MCF 10A (cell line): ENCODE measurements around the gene RAB43. TPM values are rescaled to one million over a fixed set of nuclear protein-coding genes. Genes with fewer than 3 reads are reported as not detected.

Source experiments
- BruUV-seq: library from RNA; stranded (reverse); fragments of 400-500 nt; replicated peaks from 2 replicates; lab custom pipeline; 2021; lab: Mats Ljungman, UMichigan
- CTCF ChIA-PET: fragments of 300-600 bp; sonication (Branson Sonifier 250); formaldehyde crosslinking; extraction: SDS; loops from one replicate; lab custom pipeline; 2021; ENCODE audit warnings: antibody characterized with exemption, inconsistent platforms; lab: Yijun Ruan, JAX
- POLR2A ChIA-PET: fragments of 300-600, 350-650 bp; sonication (Branson Sonifier 250); formaldehyde crosslinking; extraction: SDS; loops from one replicate; lab custom pipeline; 2020; ENCODE audit warnings: antibody characterized with exemption, inconsistent platforms; lab: Yijun Ruan, JAX
- DNase-seq: peaks from one replicate; pipeline ENCODE4 v3.0.0-alpha.2; 2018; ENCODE audit not compliant: unreplicated experiment
- H3K27ac Mint-ChIP-seq: one replicate; pipeline ENCODE4 v1.8.0; 2022; ENCODE audit warnings: mild to moderate bottlenecking, low read depth, mixed read lengths; ENCODE audit not compliant: unreplicated experiment
- H3K27me3 Mint-ChIP-seq: one replicate; pipeline ENCODE4 v1.8.0; 2022; ENCODE audit warnings: mixed read lengths; ENCODE audit not compliant: insufficient read depth, unreplicated experiment
- H3K36me3 Mint-ChIP-seq: one replicate; pipeline ENCODE4 v1.8.0; 2022; ENCODE audit warnings: mild to moderate bottlenecking, moderate library complexity, mixed read lengths; ENCODE audit not compliant: insufficient read depth, unreplicated experiment
- H3K4me1 Mint-ChIP-seq: one replicate; pipeline ENCODE4 v1.8.0; 2022; ENCODE audit warnings: mixed read lengths; ENCODE audit not compliant: insufficient read depth, unreplicated experiment
- H3K4me3 Mint-ChIP-seq: one replicate; pipeline ENCODE4 v1.8.0; 2022; ENCODE audit warnings: mild to moderate bottlenecking, moderate library complexity, mixed read lengths; ENCODE audit not compliant: unreplicated experiment
- H3K9me3 Mint-ChIP-seq: one replicate; pipeline ENCODE4 v1.8.0; 2022; ENCODE audit warnings: mixed read lengths; ENCODE audit not compliant: unreplicated experiment
- intact Hi-C: fragments of 100-400 bp; cut with micrococcal nuclease; formaldehyde crosslinking; loops from 2 replicates; pipeline ENCODE4 v1.14.1; 2022
- total RNA-seq: library from RNA; stranded (reverse); gene quantifications from 2 replicates; pipeline ENCODE4 v1.2.3, GENCODE V29; 2022
- TF ChIP-seq, protein P1 (sequence below): fragments of 200-600 bp; IDR thresholded peaks from one replicate; pipeline ENCODE4 v1.8.0; 2022; ENCODE audit warnings: antibody characterized with exemption, mild to moderate bottlenecking; ENCODE audit not compliant: unreplicated experiment

The RAB43 gene
- total RNA-seq, 1 experiment from 2014 or later, result 18.9 TPM

DNA sequence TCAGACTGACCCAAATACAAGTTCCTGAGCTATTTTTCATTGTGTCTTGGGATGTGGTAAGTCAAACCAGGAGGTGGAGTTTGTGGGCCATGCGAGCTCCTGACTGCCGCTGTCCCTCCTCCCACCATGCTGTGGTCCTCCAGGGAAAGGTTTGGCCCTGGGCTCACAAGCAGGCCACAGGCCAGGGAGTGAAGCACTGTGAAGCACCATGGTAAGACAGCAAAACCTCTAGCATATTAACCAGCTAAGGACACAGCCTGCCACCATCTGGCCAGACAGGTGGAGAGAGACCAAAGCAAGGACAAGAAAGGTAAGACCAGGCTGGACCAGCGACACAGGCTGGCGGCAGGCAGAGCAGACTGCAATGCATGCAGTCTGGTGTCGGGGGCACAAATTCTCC is 15.3 kb downstream of the RAB43 start:
- no peak overlapping the region for H3K4me3 Mint-ChIP-seq
- no TSS peak for BruUV-seq
- no peaks in the 10 kb centered on the region for H3K9me3 Mint-ChIP-seq
- H3K36me3 Mint-ChIP-seq, result peaks cover 43% of the 10 kb centered on the region
- H3K27me3 Mint-ChIP-seq, result no peaks in the 10 kb centered on the region
- intact Hi-C loops, result no loop called here
- no peak for DNase-seq
- H3K27ac Mint-ChIP-seq, result no peak overlapping the region
- peaks cover 13% of the 10 kb centered on the region for H3K4me1 Mint-ChIP-seq
- TF ChIP-seq, protein P1, sequence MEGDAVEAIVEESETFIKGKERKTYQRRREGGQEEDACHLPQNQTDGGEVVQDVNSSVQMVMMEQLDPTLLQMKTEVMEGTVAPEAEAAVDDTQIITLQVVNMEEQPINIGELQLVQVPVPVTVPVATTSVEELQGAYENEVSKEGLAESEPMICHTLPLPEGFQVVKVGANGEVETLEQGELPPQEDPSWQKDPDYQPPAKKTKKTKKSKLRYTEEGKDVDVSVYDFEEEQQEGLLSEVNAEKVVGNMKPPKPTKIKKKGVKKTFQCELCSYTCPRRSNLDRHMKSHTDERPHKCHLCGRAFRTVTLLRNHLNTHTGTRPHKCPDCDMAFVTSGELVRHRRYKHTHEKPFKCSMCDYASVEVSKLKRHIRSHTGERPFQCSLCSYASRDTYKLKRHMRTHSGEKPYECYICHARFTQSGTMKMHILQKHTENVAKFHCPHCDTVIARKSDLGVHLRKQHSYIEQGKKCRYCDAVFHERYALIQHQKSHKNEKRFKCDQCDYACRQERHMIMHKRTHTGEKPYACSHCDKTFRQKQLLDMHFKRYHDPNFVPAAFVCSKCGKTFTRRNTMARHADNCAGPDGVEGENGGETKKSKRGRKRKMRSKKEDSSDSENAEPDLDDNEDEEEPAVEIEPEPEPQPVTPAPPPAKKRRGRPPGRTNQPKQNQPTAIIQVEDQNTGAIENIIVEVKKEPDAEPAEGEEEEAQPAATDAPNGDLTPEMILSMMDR, result no peak
- CTCF ChIA-PET, result interaction anchor here (1.2 to 3.9 kb wide), 2 partner anchors 12 to 136 kb away, joined by 3 to 22 read pairs; no protein-coding TSS in a partner anchor
- POLR2A ChIA-PET, result no interaction called here

DNA sequence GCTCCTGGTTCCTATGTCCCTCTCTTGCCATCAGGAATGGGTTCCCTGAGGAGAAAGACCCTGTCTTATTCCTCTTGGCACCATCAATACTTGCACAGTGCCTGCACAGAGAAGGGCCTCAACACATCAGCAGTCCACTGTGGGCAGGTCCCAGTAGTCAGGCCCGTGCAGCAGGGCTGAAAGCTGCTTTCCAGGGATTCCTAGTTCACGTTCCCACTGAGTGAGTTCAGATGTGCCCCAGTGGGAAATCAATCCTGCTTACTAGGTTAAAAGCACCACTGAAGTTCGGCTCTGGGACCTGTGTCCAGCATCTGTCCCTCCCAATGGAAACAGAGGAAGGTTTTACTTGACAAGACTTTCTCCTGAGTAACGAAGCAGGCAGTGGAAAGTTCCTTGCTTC is 15.7 kb downstream of the RAB43 start:
- intact Hi-C loops, result no loop called here
- TF ChIP-seq, protein P1, result no peak
- H3K36me3 Mint-ChIP-seq, result peaks cover 43% of the 10 kb centered on the region
- H3K27ac Mint-ChIP-seq, result no peak overlapping the region
- BruUV-seq, result no TSS peak
- ChIA-PET CTCF (interaction anchor here (3.9 kb wide), 1 partner anchor 135 kb away, joined by 22 read pairs; no protein-coding TSS in a partner anchor), POLR2A (no interaction called here)
- H3K27me3 Mint-ChIP-seq, result no peaks in the 10 kb centered on the region
- H3K9me3 Mint-ChIP-seq, result no peaks in the 10 kb centered on the region
- DNase-seq, result no peak
- H3K4me3 Mint-ChIP-seq, result no peak overlapping the region
- peaks cover 13% of the 10 kb centered on the region for H3K4me1 Mint-ChIP-seq

DNA sequence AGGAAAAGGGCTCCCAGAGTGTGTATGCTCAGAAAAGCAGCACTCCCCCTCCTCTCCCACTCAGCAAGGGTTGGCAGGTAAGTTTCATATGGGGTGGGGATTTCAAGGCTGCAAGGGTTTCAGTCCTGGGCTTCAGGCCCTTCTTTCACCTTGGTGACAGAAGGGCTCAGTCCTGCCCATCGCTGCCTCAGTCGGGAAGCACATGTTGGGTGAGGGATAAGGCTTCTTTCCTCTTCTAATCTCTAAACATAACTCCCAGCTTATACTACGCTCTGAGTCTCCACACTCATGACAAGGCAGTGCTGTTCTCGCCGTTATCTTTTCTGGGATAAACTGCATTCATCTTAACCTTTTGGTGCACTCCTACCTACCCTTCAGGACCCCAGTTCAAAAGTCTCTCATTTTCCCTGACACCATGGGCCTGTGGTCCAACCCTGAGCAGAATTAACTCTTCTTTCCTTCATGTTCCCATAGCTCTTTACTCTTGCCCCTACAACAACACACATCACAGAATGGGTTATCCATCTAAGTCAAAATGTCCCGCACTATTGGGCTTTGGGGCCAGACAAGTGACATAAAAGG is 17.0 kb downstream of the RAB43 start:
- no TSS peak for BruUV-seq
- ChIA-PET POLR2A (no interaction called here), CTCF (interaction anchor here (1.2 kb wide), 1 partner anchor 135 kb away, joined by 3 read pairs; no protein-coding TSS in a partner anchor)
- no peaks in the 10 kb centered on the region for H3K9me3 Mint-ChIP-seq
- TF ChIP-seq, protein P1, result no peak
- no peak overlapping the region for H3K4me3 Mint-ChIP-seq
- H3K4me1 Mint-ChIP-seq, result peaks cover 7% of the 10 kb centered on the region
- intact Hi-C loops, result no loop called here
- H3K27me3 Mint-ChIP-seq, result no peaks in the 10 kb centered on the region
- H3K36me3 Mint-ChIP-seq, result peaks cover 40% of the 10 kb centered on the region
- H3K27ac Mint-ChIP-seq, result no peak overlapping the region
- DNase-seq, result no peak

DNA sequence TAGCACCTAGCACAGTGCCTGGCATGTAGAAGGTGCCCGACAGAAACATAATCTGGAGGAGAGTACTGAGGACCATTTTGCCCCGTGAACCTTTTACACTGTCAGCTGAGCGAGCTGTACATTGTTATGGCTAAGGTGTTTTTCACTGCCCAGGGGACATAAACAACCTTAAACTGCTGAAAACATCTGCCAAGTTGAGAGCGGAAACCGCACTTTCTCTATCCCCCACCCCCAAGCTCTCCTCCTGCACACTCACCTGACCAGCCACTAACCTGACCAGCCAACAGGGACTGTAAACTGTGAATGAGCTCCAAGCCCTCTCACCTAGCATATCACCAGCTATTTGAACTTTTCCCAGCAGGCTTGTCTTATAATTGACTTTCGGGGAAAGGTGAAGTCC is 17.6 kb downstream of the RAB43 start:
- no TSS peak for BruUV-seq
- TF ChIP-seq, protein P1, result no peak
- H3K4me3 Mint-ChIP-seq, result no peak overlapping the region
- no peaks in the 10 kb centered on the region for H3K9me3 Mint-ChIP-seq
- peaks cover 7% of the 10 kb centered on the region for H3K4me1 Mint-ChIP-seq
- ChIA-PET CTCF (interaction anchor here (1.2 kb wide), 1 partner anchor 134 kb away, joined by 3 read pairs; no protein-coding TSS in a partner anchor), POLR2A (no interaction called here)
- H3K27me3 Mint-ChIP-seq, result no peaks in the 10 kb centered on the region
- H3K27ac Mint-ChIP-seq, result no peak overlapping the region
- peaks cover 36% of the 10 kb centered on the region for H3K36me3 Mint-ChIP-seq
- intact Hi-C loops, result no loop called here
- no peak for DNase-seq
